Mesenchymal stem cell (in vitro differentiated cells and primary cell): ENCODE results near the gene ANP32A.
A peak's percentile ranks its signal among the peaks of the same experiment; 100 is the strongest.

Experiments
- DNase-seq: peaks from one replicate; pipeline ENCODE4 v3.0.0-alpha.2; 2013
- H2AFZ ChIP-seq: one replicate; pipeline ENCODE4 v1.6.1; 2013; ENCODE audit warnings: low read depth, mild to moderate bottlenecking, control low read depth, inconsistent platforms, low read length, moderate library complexity
- H2AK5ac ChIP-seq: 2 replicates; pipeline ENCODE4 v1.6.1; 2013; ENCODE audit warnings: low read length, moderate library complexity, mild to moderate bottlenecking, inconsistent platforms; ENCODE audit not compliant: severe bottlenecking
- H2BK120ac ChIP-seq: one replicate; pipeline ENCODE4 v1.6.1; 2013; ENCODE audit warnings: low read depth, mild to moderate bottlenecking, inconsistent platforms, low read length, moderate library complexity
- H2BK12ac ChIP-seq, 2 experiments: one replicate each; pipeline ENCODE4 v1.6.1; 2013; ENCODE audit warnings: inconsistent platforms in 2 of 2, low read length in 2 of 2, mild to moderate bottlenecking in 2 of 2, moderate library complexity in 2 of 2, control low read depth in 1 of 2
- H2BK15ac ChIP-seq: one replicate; pipeline ENCODE4 v1.6.1; 2013; ENCODE audit warnings: mild to moderate bottlenecking, low read depth, inconsistent platforms; ENCODE audit not compliant: poor library complexity, severe bottlenecking
- H2BK5ac ChIP-seq: 2 replicates; pipeline ENCODE4 v1.6.1; 2013; ENCODE audit warnings: low read depth, mild to moderate bottlenecking, low read length, control low read depth, inconsistent platforms; ENCODE audit not compliant: poor library complexity, severe bottlenecking
- H3K14ac ChIP-seq, 2 experiments: one replicate each; pipeline ENCODE4 v1.6.1; 2013; ENCODE audit warnings: inconsistent platforms in 2 of 2, low read length in 2 of 2, control low read depth in 1 of 2, mild to moderate bottlenecking in 1 of 2, moderate library complexity in 1 of 2
- H3K18ac ChIP-seq, 2 experiments: one replicate each; pipeline ENCODE4 v1.6.1; 2013; ENCODE audit warnings: inconsistent platforms in 2 of 2, low read length in 2 of 2, control low read depth in 1 of 2, low read depth in 1 of 2, mild to moderate bottlenecking in 1 of 2
- H3K23ac ChIP-seq, 2 experiments: one replicate each; pipeline ENCODE4 v1.6.1; 2013; ENCODE audit warnings: inconsistent platforms in 2 of 2, low read length in 2 of 2, mild to moderate bottlenecking in 2 of 2, moderate library complexity in 2 of 2, control low read depth in 1 of 2
- H3K27ac ChIP-seq: 2 replicates; pipeline ENCODE4 v1.5.1; 2013; ENCODE audit warnings: mild to moderate bottlenecking, moderate library complexity, low read length, control low read depth, inconsistent platforms; ENCODE audit not compliant: poor library complexity, severe bottlenecking
- H3K27me3 ChIP-seq, 2 experiments: 2 replicates each; pipeline versions ENCODE4 v1.6.1 to v1.7.0; 2013; ENCODE audit warnings: low read length in 2 of 2, mild to moderate bottlenecking in 2 of 2, moderate library complexity in 2 of 2, control low read depth in 1 of 2, inconsistent platforms in 1 of 2; ENCODE audit not compliant: control insufficient read depth in 1 of 2, insufficient read depth in 1 of 2
- H3K36me3 ChIP-seq, 2 experiments: 2 replicates each; pipeline versions ENCODE4 v1.6.1 to v1.7.0; 2013; ENCODE audit warnings: low read length in 2 of 2, control low read depth in 1 of 2, inconsistent platforms in 1 of 2, low read depth in 1 of 2, mild to moderate bottlenecking in 1 of 2; ENCODE audit not compliant: insufficient read depth in 2 of 2, control insufficient read depth in 1 of 2
- H3K4ac ChIP-seq, 2 experiments: one replicate each; pipeline ENCODE4 v1.6.1; 2013; ENCODE audit warnings: inconsistent platforms in 2 of 2, low read length in 2 of 2, mild to moderate bottlenecking in 2 of 2, moderate library complexity in 2 of 2, control low read depth in 1 of 2, low read depth in 1 of 2
- H3K4me1 ChIP-seq: 2 replicates; pipeline ENCODE4 v1.6.1; 2013; ENCODE audit warnings: low read depth, low read length, control low read depth; ENCODE audit not compliant: control insufficient read depth, insufficient read depth
- H3K4me2 ChIP-seq: 2 replicates; pipeline ENCODE4 v1.6.1; 2013; ENCODE audit warnings: low read length, mild to moderate bottlenecking, inconsistent platforms; ENCODE audit not compliant: poor library complexity, severe bottlenecking
- H3K4me3 ChIP-seq, 2 experiments: 2 replicates each; pipeline versions ENCODE4 v1.5.1 to v1.7.0; 2013; ENCODE audit warnings: low read length in 2 of 2, mild to moderate bottlenecking in 2 of 2, control low read depth in 1 of 2, low read depth in 1 of 2; ENCODE audit not compliant: insufficient read depth in 1 of 2
- H3K79me1 ChIP-seq: replicated peaks from 2 replicates; pipeline ENCODE4 v1.6.1; 2013; ENCODE audit warnings: mild to moderate bottlenecking, control low read depth, low read length, inconsistent platforms; ENCODE audit not compliant: poor library complexity, severe bottlenecking
- H3K9ac ChIP-seq: 2 replicates; pipeline ENCODE4 v1.7.0; 2013; ENCODE audit warnings: mild to moderate bottlenecking, low read length, moderate library complexity
- H3K9me3 ChIP-seq: 2 replicates; pipeline ENCODE4 v1.7.0; 2013; ENCODE audit warnings: mild to moderate bottlenecking, low read length; ENCODE audit not compliant: control insufficient read depth
- H4K8ac ChIP-seq: one replicate; pipeline ENCODE4 v1.6.1; 2013; ENCODE audit warnings: inconsistent platforms, mild to moderate bottlenecking, low read length, moderate library complexity
- H4K91ac ChIP-seq: one replicate; pipeline ENCODE4 v1.6.1; 2013; ENCODE audit warnings: mild to moderate bottlenecking, low read length, inconsistent platforms
- WGBS: methylation state at CpG from one replicate; pipeline ENCODE4 v1.1.7; 2013; ENCODE audit warnings: mixed read lengths; 5-methylcytosine and 5-hydroxymethylcytosine counted together

Gene ANP32A

GRCh38 chr15:68734881-68735280 is 85.8 kb downstream of the ANP32A start:
- H3K14ac ChIP-seq = no peak overlapping the region
- no peak overlapping the region for H3K23ac ChIP-seq
- no peak overlapping the region for H2AFZ ChIP-seq
- H3K9ac ChIP-seq = no peak overlapping the region
- H3K27ac ChIP-seq = no peak overlapping the region
- no peak overlapping the region for H2BK15ac ChIP-seq
- H3K18ac ChIP-seq = no peak overlapping the region
- DNase-seq = no peak
- H3K9me3 ChIP-seq = no peaks in the 10 kb centered on the region
- H3K36me3 ChIP-seq = no peaks in the 10 kb centered on the region
- H3K27me3 ChIP-seq = peaks cover under 1 to 5% of the 10 kb centered on the region in 2 experiments
- H2AK5ac ChIP-seq = no peak overlapping the region
- H3K4me2 ChIP-seq = no peak overlapping the region
- H4K91ac ChIP-seq = no peak overlapping the region
- H2BK120ac ChIP-seq = no peak overlapping the region
- H3K4me1 ChIP-seq = peaks cover 15% of the 10 kb centered on the region
- H3K4ac ChIP-seq = no peak overlapping the region
- no peaks in the 10 kb centered on the region for H3K79me1 ChIP-seq
- H2BK12ac ChIP-seq = no peak overlapping the region
- H4K8ac ChIP-seq = no peak overlapping the region
- no peak overlapping the region for H3K4me3 ChIP-seq
- no peak overlapping the region for H2BK5ac ChIP-seq

GRCh38 chr15:68734352-68734751 is 86.3 kb downstream of the ANP32A start:
- Histone ChIP-seq H3K4me3 (no peak overlapping the region), H3K23ac (no peak overlapping the region), H3K36me3 (no peaks in the 10 kb centered on the region), H3K27ac (no peak overlapping the region), H2BK15ac (no peak overlapping the region), H2BK120ac (no peak overlapping the region), H3K9ac (no peak overlapping the region), H4K91ac (no peak overlapping the region), H3K4ac (no peak overlapping the region), H3K9me3 (no peaks in the 10 kb centered on the region), H3K79me1 (no peaks in the 10 kb centered on the region), H3K4me1 (peaks cover 19% of the 10 kb centered on the region), H4K8ac (no peak overlapping the region), H3K27me3 (peaks cover 0 to under 1% of the 10 kb centered on the region in 2 experiments), H2BK5ac (no peak overlapping the region), H3K14ac (no peak overlapping the region), H3K18ac (no peak overlapping the region), H2AFZ (no peak overlapping the region), H2BK12ac (no peak overlapping the region), H2AK5ac (no peak overlapping the region), H3K4me2 (no peak overlapping the region)
- DNase-seq = no peak

GRCh38 chr15:68733666-68734065 is 87.0 kb downstream of the ANP32A start:
- H3K4ac ChIP-seq = no peak overlapping the region
- DNase-seq = peak; percentile 13
- H3K79me1 ChIP-seq = no peaks in the 10 kb centered on the region
- H4K91ac ChIP-seq = no peak overlapping the region
- peaks cover 19% of the 10 kb centered on the region for H3K4me1 ChIP-seq
- H2BK5ac ChIP-seq = no peak overlapping the region
- peak overlapping the region in 1 of 2 experiments; percentile 20 for H3K4me3 ChIP-seq
- no peaks in the 10 kb centered on the region for H3K9me3 ChIP-seq
- WGBS = 52% methylated on average over 4 of the region's 6 CpGs
- H2BK12ac ChIP-seq = no peak overlapping the region
- H2AFZ ChIP-seq = no peak overlapping the region
- H2BK120ac ChIP-seq = no peak overlapping the region
- no peak overlapping the region for H2BK15ac ChIP-seq
- H2AK5ac ChIP-seq = no peak overlapping the region
- no peak overlapping the region for H3K18ac ChIP-seq
- H4K8ac ChIP-seq = no peak overlapping the region
- no peaks in the 10 kb centered on the region for H3K36me3 ChIP-seq
- no peak overlapping the region for H3K4me2 ChIP-seq
- no peak overlapping the region for H3K27ac ChIP-seq
- no peaks in the 10 kb centered on the region for H3K27me3 ChIP-seq
- H3K14ac ChIP-seq = no peak overlapping the region
- no peak overlapping the region for H3K9ac ChIP-seq
- no peak overlapping the region for H3K23ac ChIP-seq

- H2BK15ac ChIP-seq = no peak overlapping the region
- no peak overlapping the region for H3K27ac ChIP-seq
- no peak overlapping the region for H3K4me2 ChIP-seq
- no peak overlapping the region for H3K9ac ChIP-seq
- no peak overlapping the region for H2AFZ ChIP-seq
- no peak overlapping the region for H2BK12ac ChIP-seq
- H3K23ac ChIP-seq = no peak overlapping the region
- H2BK5ac ChIP-seq = no peak overlapping the region
- DNase-seq = no peak
- no peak overlapping the region for H3K4ac ChIP-seq
- no peak overlapping the region for H3K4me3 ChIP-seq
- H3K14ac ChIP-seq = no peak overlapping the region
- H2AK5ac ChIP-seq = no peak overlapping the region
- no peak overlapping the region for H2BK120ac ChIP-seq
- no peak overlapping the region for H3K18ac ChIP-seq
- peaks cover 0 to 7% of the 10 kb centered on the region in 2 experiments for H3K36me3 ChIP-seq
- H3K9me3 ChIP-seq = no peaks in the 10 kb centered on the region
- H4K8ac ChIP-seq = no peak overlapping the region
- no peaks in the 10 kb centered on the region for H3K27me3 ChIP-seq
- no peaks in the 10 kb centered on the region for H3K79me1 ChIP-seq
- no peak overlapping the region for H4K91ac ChIP-seq
- peaks cover 20% of the 10 kb centered on the region for H3K4me1 ChIP-seq
- 97% methylated on average over 2 of the region's 2 CpGs for WGBS
Measured at GRCh38 chr15:68732451-68732850, 88.2 kb downstream of the ANP32A start.
